DOHH2 (cell line): ENCODE data around the gene OR8B8.

Experiments used
- H3F3A ChIP-seq: fragments of 200-600 bp; sonication (generic), shearing (Covaris generic); 2 replicates; pipeline ENCODE4 v1.6.0; 2016; ENCODE audit warnings: antibody characterized with exemption, mild to moderate bottlenecking; ENCODE audit not compliant: control insufficient read depth, insufficient read depth
- H3K27ac ChIP-seq: fragments of 200-600 bp; sonication (generic); 2 replicates; pipeline ENCODE4 v1.5.1; 2014; ENCODE audit warnings: low read depth, mild to moderate bottlenecking, low read length, moderate library complexity
- H3K27me3 ChIP-seq: fragments of 200-600 bp; sonication (generic); 2 replicates; pipeline ENCODE4 v1.6.1; 2014; ENCODE audit warnings: mild to moderate bottlenecking, low read length, mixed read lengths; ENCODE audit not compliant: control insufficient read depth
- H3K36me3 ChIP-seq: fragments of 200-600 bp; sonication (generic); 2 replicates; pipeline ENCODE4 v1.6.1; 2014; ENCODE audit warnings: mild to moderate bottlenecking, low read length, moderate library complexity, mixed read lengths; ENCODE audit not compliant: control insufficient read depth
- H3K4me1 ChIP-seq: fragments of 200-600 bp; sonication (generic); 2 replicates; pipeline ENCODE4 v1.6.1; 2014; ENCODE audit warnings: mild to moderate bottlenecking, low read length, mixed read lengths; ENCODE audit not compliant: control insufficient read depth
- H3K4me2 ChIP-seq: fragments of 200-600 bp; sonication (generic); 2 replicates; pipeline ENCODE4 v1.6.0; 2014; ENCODE audit warnings: mild to moderate bottlenecking, low read length, moderate library complexity
- H3K4me3 ChIP-seq: fragments of 200-600 bp; sonication (generic); 2 replicates; pipeline ENCODE4 v1.5.1; 2014; ENCODE audit warnings: mild to moderate bottlenecking, low read length, mixed read lengths
- H3K79me2 ChIP-seq: fragments of 200-600 bp; sonication (generic); 2 replicates; pipeline ENCODE4 v1.6.1; 2014; ENCODE audit warnings: mild to moderate bottlenecking, low read length, mixed read lengths; ENCODE audit not compliant: control insufficient read depth
- H3K9me2 ChIP-seq: fragments of 200-600 bp; sonication (generic); replicated peaks from 2 replicates; pipeline ENCODE4 v1.6.1; 2014; ENCODE audit warnings: mild to moderate bottlenecking, low read length, mixed read lengths; ENCODE audit not compliant: control insufficient read depth
- H3K9me3 ChIP-seq: fragments of 200-600 bp; sonication (generic); 2 replicates; pipeline ENCODE4 v1.6.1; 2014; ENCODE audit warnings: antibody characterized with exemption, low read length, mixed read lengths; ENCODE audit not compliant: control insufficient read depth, insufficient read depth
- H4K20me1 ChIP-seq: fragments of 200-600 bp; sonication (generic); 2 replicates; pipeline ENCODE4 v1.6.0; 2014; ENCODE audit warnings: low read depth, mild to moderate bottlenecking, antibody characterized with exemption, low read length, moderate library complexity; ENCODE audit not compliant: control insufficient read depth, insufficient read depth
- EZH2phosphoT487 ChIP-seq: fragments of 200-600 bp; sonication (generic); IDR thresholded peaks from 2 replicates; pipeline ENCODE4 v1.6.1; 2017; ENCODE audit warnings: borderline replicate concordance, mild to moderate bottlenecking, antibody characterized with exemption, low read length, moderate library complexity, mixed read lengths
- TF ChIP-seq, protein P1 (sequence below): fragments of 200-600 bp; sonication (generic); IDR thresholded peaks from one replicate; pipeline ENCODE4 v1.5.1; 2014; ENCODE audit warnings: antibody characterized with exemption, mild to moderate bottlenecking, low read depth, low read length; ENCODE audit not compliant: poor library complexity, severe bottlenecking

Gene OR8B8, protein sequence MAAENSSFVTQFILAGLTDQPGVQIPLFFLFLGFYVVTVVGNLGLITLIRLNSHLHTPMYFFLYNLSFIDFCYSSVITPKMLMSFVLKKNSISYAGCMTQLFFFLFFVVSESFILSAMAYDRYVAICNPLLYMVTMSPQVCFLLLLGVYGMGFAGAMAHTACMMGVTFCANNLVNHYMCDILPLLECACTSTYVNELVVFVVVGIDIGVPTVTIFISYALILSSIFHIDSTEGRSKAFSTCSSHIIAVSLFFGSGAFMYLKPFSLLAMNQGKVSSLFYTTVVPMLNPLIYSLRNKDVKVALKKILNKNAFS

DNA sequence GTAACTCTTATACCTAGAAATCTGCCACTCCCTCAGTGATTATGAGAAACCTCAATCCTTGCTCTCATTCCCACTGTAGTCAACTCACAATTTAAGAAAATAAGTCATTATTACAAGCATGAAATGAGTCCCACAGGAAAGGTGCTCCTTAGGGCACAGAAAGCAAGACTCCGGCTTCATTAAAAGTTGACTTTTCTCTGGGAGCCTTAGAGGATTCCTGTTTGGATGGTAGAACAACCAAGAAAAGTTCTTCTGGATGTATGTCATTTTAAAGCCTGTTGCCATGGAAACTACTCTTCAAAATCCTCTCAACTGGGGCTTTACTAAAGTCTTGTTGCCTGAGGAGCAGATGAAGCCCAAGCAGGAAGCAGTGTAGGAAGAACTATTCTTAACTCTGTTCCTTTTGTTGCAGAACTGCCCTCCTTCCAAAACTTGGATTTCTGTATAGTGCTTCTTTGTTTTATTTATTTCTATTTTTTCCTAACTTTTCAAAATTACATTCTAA lies at the start of gene OR8B8:
Gene OR8B8 (minus strand): TSS at position 51 of the 505 bp plus-strand sequence. CDS start 4,611 bp downstream, outside the sequence.
- H3K9me3 ChIP-seq = no peaks in the 10 kb centered on the region
- H4K20me1 ChIP-seq = no peaks in the 10 kb centered on the region
- no peak within 1 kb of the TSS for H3K27ac ChIP-seq
- no peak within 1 kb of the TSS for H3K4me3 ChIP-seq
- H3K4me1 ChIP-seq = no peaks in the 10 kb centered on the region
- no peaks in the 10 kb centered on the region for H3K27me3 ChIP-seq
- no peak within 1 kb of the TSS for H3K4me2 ChIP-seq
- no peaks in the 10 kb centered on the region for H3K9me2 ChIP-seq
- H3K36me3 ChIP-seq = no peaks in the 10 kb centered on the region
- TF ChIP-seq EZH2phosphoT487 = no peak
- TF ChIP-seq, protein P1, sequence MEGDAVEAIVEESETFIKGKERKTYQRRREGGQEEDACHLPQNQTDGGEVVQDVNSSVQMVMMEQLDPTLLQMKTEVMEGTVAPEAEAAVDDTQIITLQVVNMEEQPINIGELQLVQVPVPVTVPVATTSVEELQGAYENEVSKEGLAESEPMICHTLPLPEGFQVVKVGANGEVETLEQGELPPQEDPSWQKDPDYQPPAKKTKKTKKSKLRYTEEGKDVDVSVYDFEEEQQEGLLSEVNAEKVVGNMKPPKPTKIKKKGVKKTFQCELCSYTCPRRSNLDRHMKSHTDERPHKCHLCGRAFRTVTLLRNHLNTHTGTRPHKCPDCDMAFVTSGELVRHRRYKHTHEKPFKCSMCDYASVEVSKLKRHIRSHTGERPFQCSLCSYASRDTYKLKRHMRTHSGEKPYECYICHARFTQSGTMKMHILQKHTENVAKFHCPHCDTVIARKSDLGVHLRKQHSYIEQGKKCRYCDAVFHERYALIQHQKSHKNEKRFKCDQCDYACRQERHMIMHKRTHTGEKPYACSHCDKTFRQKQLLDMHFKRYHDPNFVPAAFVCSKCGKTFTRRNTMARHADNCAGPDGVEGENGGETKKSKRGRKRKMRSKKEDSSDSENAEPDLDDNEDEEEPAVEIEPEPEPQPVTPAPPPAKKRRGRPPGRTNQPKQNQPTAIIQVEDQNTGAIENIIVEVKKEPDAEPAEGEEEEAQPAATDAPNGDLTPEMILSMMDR = no peak
- no peaks in the 10 kb centered on the region for H3F3A ChIP-seq
- H3K79me2 ChIP-seq = no peaks in the 10 kb centered on the region

DNA sequence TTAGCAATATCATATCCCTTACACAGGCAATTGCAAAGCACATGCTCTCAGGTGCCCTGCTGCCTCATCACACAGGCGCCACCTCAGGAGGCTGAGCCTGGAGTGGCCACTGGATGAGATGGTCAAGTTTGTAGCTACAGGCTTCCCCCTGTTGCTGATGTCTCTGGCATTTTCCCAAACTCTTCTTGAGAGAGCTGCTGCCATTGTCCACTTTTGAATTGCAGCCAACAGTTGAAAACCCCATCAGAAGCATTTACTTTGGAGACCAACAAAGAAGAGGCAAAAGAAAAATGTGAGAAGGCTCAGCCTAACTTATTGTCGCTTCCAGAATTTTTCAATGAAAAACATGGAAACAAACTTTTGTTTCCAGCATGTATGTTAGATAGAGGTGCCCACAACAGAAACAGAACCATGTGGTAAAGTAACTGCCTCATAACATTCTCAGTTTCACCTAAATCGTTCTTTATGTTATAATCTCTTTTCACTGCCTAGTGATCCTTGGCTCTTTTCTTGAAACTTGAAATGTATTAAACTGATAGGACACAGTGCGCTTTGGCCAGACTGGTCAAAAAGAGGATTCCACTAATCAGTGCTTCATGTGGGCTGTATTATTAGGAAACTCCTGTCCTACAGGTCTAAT lies 47.6 kb upstream of the OR8B8 start:
- Histone ChIP-seq H3K9me2 (no peaks in the 10 kb centered on the region), H3K4me1 (no peaks in the 10 kb centered on the region), H3K27ac (no peak overlapping the region), H3F3A (no peaks in the 10 kb centered on the region), H3K27me3 (no peaks in the 10 kb centered on the region), H3K36me3 (no peaks in the 10 kb centered on the region), H3K9me3 (no peaks in the 10 kb centered on the region), H3K4me2 (no peak overlapping the region), H4K20me1 (no peaks in the 10 kb centered on the region), H3K79me2 (no peaks in the 10 kb centered on the region), H3K4me3 (no peak overlapping the region)
- TF ChIP-seq, protein P1 = no peak
- TF ChIP-seq EZH2phosphoT487 = no peak

DNA sequence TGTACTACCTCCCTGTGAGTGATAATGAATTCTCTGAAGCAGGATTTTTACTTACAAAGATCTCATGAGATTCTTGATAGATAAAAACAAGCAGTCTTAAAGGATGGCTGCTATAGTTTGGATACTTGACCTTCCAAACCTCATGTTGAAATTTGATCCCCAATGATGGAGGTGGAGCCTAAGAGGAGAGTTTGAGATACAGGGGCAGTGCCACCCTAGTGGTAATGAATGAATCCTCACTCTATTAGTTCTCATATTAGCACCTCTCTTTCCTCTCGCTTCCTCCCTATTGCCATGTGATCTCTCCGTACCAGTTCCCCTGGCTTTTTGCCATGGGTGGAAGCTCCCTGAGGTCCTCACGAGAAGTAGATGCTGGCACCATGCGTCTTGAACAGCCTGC lies 37.9 kb upstream of the OR8B8 start:
- Histone ChIP-seq H4K20me1 (no peaks in the 10 kb centered on the region), H3K27me3 (no peaks in the 10 kb centered on the region; the same call in 1 of the 2 replicates), H3K4me3 (no peak overlapping the region), H3K4me1 (no peaks in the 10 kb centered on the region), H3F3A (no peaks in the 10 kb centered on the region), H3K9me2 (no peaks in the 10 kb centered on the region), H3K27ac (no peak overlapping the region), H3K36me3 (no peaks in the 10 kb centered on the region), H3K4me2 (no peak overlapping the region), H3K9me3 (no peaks in the 10 kb centered on the region), H3K79me2 (no peaks in the 10 kb centered on the region)
- no peak for TF ChIP-seq EZH2phosphoT487
- TF ChIP-seq, protein P1 = no peak
